ENCODE measurements around the gene CDC27. TPM values are rescaled to one million over a fixed set of nuclear protein-coding genes. Genes with fewer than 3 reads are reported as not detected.
"Not testable (repeated sequence)": the region's sequence is repeated elsewhere in the genome, so short reads cannot be mapped to it uniquely, and the experiment has no call there.

The CDC27 gene
- total RNA-seq, 1 donor from 2014 or later: 73.7 TPM

- FAIRE-seq: no peak
- TF ChIP-seq CTCF (IDR thresholded peaks at IDR 0.05; ENCODE audit: insufficient read depth, low read length, severe bottlenecking): no peak
- Histone ChIP-seq H3K27me3 (ENCODE audit: control insufficient read depth, insufficient read depth, low read length) (no peaks in the 10 kb centered on the region), H3K36me3 (ENCODE audit: control insufficient read depth, insufficient read depth, low read length) (peaks cover 2% of the 10 kb centered on the region), H3K4me3 (ENCODE audit: low read depth, low read length) (no peak overlapping the region)
- no peak for DNase-seq (ENCODE audit: low read depth)
Measured at GRCh38 chr17:47176389-47176826, 12.7 kb downstream of the CDC27 start.

GRCh38 chr17:47174823-47175222 is 14.3 kb downstream of the CDC27 start:
- H3K4me3 ChIP-seq (ENCODE audit: low read depth, low read length); DNase-seq (ENCODE audit: low read depth); H3K36me3 ChIP-seq (ENCODE audit: control insufficient read depth, insufficient read depth, low read length); H3K27me3 ChIP-seq (ENCODE audit: control insufficient read depth, insufficient read depth, low read length); FAIRE-seq: not testable (repeated sequence)

- Histone ChIP-seq H3K4me3 (ENCODE audit: low read depth, low read length) (no peak overlapping the region), H3K27me3 (ENCODE audit: control insufficient read depth, insufficient read depth, low read length) (no peaks in the 10 kb centered on the region), H3K36me3 (ENCODE audit: control insufficient read depth, insufficient read depth, low read length) (peaks cover under 1% of the 10 kb centered on the region)
- no peak for FAIRE-seq
- TF ChIP-seq CTCF (IDR thresholded peaks at IDR 0.05; ENCODE audit: insufficient read depth, low read length, severe bottlenecking): no peak
- no peak for DNase-seq (ENCODE audit: low read depth)
Measured at GRCh38 chr17:47172696-47173565, 16.2 kb downstream of the CDC27 start.

GRCh38 chr17:47170710-47171109 is 18.4 kb downstream of the CDC27 start:
- no peaks in the 10 kb centered on the region for H3K27me3 ChIP-seq (ENCODE audit: control insufficient read depth, insufficient read depth, low read length)
- TF ChIP-seq CTCF (IDR thresholded peaks at IDR 0.05; ENCODE audit: insufficient read depth, low read length, severe bottlenecking): no peak
- H3K36me3 ChIP-seq (ENCODE audit: control insufficient read depth, insufficient read depth, low read length): peaks cover 3% of the 10 kb centered on the region
- H3K4me3 ChIP-seq (ENCODE audit: low read depth, low read length): no peak overlapping the region
- DNase-seq (ENCODE audit: low read depth): no peak
- no peak for FAIRE-seq

- not testable (repeated sequence) for FAIRE-seq
Measured at GRCh38 chr17:47168896-47169295, 20.2 kb downstream of the CDC27 start.

GRCh38 chr17:47166854-47167253 is 22.2 kb downstream of the CDC27 start:
- not testable (repeated sequence) for H3K36me3 ChIP-seq (ENCODE audit: control insufficient read depth, insufficient read depth, low read length); H3K4me3 ChIP-seq (ENCODE audit: low read depth, low read length); FAIRE-seq; DNase-seq (ENCODE audit: low read depth); H3K27me3 ChIP-seq (ENCODE audit: control insufficient read depth, insufficient read depth, low read length)

More at GRCh38 chr17:47168896-47169295, 20.2 kb downstream of the CDC27 start:
- not testable (repeated sequence) for H3K4me3 ChIP-seq (ENCODE audit: low read depth, low read length); H3K36me3 ChIP-seq (ENCODE audit: control insufficient read depth, insufficient read depth, low read length); H3K27me3 ChIP-seq (ENCODE audit: control insufficient read depth, insufficient read depth, low read length); DNase-seq (ENCODE audit: low read depth)

- no peak overlapping the region for H3K4me3 ChIP-seq (ENCODE audit: low read depth, low read length)
- no peak for TF ChIP-seq CTCF (IDR thresholded peaks at IDR 0.05; ENCODE audit: insufficient read depth, low read length, severe bottlenecking)
- H3K27me3 ChIP-seq (ENCODE audit: control insufficient read depth, insufficient read depth, low read length): no peaks in the 10 kb centered on the region
- DNase-seq (ENCODE audit: low read depth): no peak
- no peak for FAIRE-seq
- H3K36me3 ChIP-seq (ENCODE audit: control insufficient read depth, insufficient read depth, low read length): peaks cover 3% of the 10 kb centered on the region
Measured at GRCh38 chr17:47165137-47165536, 24.0 kb downstream of the CDC27 start.

Data from bronchial epithelial cell (primary cell).